Activated T-helper 1 cell treated with Interleukin-2 at 50 U/mL for 16 hours (primary cell): ENCODE results near the gene ERN1.

Experiments
- DNase-seq: peaks from one replicate; pipeline ENCODE4 v3.0.0-alpha.2; 2020; ENCODE audit warnings: low read depth

Gene ERN1

GRCh38 chr17:64110379-64111152 lies 19.4 kb downstream of the ERN1 start:
- DNase-seq = no peak

DNA sequence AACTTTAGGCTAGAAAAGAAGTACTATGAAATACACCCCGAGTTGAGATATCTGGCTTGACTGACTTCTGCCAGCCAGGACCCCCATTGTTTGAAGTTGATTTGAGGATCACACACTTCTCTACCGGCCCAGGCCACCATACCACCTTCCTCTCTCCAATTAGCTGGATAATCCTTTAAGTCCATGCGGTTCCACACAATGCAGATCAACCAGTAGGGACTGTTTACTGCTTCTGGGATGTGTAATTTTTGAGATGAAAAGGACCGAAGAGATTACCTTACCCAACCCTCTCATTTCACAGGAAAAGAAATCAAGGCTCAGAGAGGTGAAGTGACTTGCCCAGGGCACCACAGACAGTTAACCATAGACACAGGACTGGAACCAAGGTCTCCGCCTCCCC lies 20.5 kb downstream of the ERN1 start:
- no peak for DNase-seq

DNA sequence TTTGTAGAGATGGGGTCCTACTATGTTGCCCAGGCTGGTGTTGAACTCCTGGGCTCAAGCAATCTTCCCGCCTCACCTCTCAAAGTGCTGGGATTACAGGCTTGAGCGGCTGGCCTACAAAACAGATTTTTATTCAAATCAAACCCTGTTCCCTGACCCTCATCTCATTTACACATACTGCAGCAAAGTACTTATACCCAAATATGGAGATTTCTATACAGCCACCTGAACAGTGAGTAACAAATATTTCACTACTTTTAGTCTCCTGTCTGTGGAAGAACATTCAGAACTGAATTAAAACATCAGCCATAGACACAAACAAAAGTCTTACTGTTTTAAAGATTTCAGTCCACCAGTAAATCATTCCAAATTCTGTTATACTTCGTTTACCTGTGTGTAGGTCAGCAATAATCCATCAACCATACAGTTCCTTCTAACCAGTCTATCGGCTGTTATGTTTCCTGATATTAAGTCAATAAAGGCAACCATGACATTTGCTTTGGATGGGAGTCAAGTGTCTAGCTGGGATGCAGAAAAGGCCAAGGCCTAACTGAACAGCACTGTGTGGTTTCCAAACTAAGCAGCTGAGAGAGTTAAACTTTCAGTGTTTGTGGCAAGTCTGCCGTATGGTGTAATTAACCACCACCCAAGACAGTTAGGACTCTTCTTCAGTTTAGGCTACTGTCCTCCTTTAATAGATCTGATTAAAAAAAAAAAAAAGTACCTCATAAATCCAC lies 22.3 kb downstream of the ERN1 start:
- no peak for DNase-seq

DNA sequence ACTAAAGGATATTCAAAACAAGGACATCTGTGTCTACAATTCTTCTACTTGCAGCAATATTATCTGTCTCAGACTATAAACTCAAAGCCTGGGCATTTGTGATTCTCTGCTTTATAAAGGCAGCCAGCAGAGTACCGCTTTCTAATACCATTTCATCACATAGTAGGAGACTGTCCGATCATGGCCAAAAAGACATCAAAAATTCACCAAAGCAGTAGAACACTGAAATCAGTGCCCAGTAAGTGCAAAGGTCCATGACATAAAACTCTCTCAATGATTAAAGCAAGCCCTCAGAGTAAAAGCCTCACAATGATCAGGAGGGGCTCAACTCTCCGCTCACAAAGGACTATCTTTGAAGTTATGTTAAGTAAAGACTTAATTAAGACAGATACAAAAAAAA lies 23.0 kb downstream of the ERN1 start:
- no peak for DNase-seq

- DNase-seq = no peak
Observed at GRCh38 chr17:64103391-64104364, 26.3 kb downstream of the ERN1 start.

DNA sequence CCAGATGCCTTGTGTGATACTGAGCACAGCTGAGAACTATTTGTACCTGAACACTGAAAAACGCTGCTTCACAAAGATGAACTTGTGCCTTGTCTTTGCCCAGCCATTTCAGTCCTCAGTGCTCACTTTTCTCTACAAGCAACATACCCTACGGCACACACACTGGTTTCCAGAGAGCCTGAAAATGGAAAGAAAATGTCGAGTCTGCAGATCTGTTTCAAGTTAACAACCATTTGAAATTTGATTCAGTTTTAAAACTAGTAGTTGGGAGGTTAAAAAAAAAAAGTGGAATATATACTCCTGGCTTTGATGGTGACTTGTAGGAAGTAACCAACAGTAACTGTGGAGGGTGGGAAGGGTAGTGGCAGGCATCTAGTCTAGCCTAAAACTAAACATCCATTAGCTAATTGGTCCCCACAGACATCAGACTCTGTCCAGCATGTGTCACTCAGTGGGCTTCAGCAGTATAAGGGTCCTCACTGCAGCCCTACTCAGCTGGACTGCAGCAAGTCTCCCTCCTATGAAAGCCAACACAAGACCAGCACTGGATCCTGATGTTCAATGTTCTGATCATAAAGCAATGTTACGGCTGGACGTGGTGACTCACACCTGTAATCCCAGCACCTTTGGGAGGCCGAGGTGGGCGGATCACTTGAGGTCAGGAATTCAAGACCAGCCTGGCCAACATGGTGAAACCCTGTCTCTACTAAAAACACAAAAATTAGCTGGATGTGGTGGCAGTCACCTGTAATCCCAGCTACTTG lies 27.1 kb downstream of the ERN1 start:
- DNase-seq = no peak

DNA sequence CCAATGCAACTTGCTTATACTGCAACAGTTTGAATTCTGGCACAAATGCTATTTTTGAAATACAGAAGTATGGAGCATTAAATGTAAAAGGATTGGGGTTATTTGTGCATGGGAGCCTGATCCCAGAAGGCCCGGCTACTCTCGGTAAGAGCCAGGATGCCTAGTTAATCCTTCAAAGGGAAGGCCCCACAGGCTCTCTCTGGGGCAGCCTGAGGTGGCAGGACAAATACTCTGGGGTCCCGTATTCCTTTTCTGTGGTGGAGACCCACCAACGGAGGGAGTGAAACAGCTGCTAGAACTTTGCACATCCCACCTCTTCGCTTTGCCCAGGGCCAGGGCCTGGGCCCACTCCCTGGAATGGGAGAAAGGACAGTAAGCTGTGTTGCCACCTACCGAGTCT lies 30.4 kb downstream of the ERN1 start:
- DNase-seq = no peak

DNA sequence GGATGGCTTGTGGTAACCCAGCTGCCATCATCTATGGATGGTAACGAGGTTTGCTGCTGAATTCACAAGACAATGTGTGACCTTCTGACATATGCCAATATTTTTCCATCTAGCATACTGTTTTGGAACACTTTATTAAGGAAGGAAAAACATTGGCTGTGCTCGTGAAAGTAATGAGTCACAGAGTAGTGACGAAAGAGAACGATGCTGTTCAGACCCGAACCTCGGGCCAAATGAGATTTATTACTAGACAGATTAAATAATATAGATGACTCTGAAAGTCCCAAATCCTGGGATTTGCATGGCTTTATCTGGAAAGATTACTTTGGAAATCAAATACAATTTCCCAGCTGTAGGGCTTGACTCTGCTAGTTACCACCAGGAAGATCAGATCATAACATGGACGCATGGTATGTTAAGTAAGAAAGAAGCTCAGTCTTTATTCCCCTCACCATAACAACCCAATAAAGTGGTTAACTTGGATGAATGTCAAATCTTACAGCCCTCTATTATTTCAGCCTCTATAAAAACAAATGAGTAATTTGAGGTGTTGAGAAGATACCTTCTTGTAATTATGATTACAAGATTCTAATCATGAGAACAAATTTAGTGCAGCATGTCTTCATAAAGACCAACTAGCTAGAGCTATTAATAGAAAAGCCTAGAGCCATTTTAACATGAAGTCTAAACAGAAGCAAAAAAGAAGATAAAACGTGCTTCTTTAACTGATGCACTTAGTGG lies 32.6 kb downstream of the ERN1 start:
- no peak for DNase-seq

DNA sequence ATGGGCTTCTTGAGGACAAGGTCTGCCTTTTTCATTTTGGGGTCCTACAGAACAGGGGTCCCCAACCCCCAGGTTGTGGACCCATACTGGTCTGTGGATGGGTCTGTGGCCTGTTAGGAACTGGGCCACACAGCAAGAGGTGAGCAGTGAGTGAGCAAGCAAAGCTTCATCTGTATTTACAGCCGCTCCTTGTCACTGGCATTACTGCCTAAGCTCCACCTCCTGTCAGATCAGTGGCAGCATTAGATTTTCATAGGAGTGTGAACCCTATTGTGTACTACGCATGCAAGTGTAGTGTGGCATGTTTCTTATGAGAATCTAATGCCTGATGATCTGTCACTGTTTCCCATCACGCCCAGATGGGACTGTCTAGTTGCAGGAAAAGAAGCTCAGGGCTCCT lies 33.9 kb downstream of the ERN1 start:
- no peak for DNase-seq

DNA sequence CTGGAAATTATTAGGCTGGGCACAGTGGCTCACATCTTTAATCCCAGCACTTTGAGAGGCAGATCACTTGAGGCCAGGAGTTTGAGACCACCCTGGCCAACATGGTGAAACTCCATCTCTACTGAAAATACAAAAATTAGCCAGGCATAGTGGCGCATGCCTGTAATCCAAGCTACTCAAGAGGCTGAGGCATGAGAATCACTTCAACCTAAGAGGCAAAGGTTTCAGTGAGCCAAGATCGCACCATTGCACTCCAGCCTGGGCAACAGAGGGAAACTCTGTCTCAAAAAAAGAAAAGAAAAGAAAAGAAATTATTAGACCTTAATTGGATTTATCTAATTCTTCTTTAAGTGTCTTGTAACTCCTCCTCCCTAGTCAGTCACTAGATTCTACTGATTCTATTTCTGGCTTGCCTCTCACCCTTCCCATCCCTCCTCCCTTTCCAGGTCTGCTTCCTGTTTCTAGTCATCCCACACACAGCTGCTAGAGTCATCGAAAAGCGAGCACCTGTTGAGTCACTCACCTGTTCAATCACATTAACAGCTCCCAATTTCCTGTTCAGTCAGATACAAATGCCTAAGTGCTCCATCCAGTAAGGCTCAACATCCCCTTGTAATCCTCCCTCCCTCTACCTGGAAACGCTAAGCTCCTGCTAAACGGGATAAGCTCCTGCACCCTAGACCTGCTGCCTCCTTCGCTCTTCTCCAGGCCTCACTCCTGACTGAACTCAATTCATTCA lies 34.6 kb downstream of the ERN1 start:
- no peak for DNase-seq

GRCh38 chr17:64094412-64094811 lies 35.5 kb downstream of the ERN1 start:
- DNase-seq = no peak

- DNase-seq = no peak
Observed at GRCh38 chr17:64092952-64093451, 36.9 kb downstream of the ERN1 start.

- DNase-seq = no peak
Observed at GRCh38 chr17:64092113-64092512, 37.8 kb downstream of the ERN1 start.

GRCh38 chr17:64091571-64091970 lies 38.4 kb downstream of the ERN1 start:
- DNase-seq = no peak

DNA sequence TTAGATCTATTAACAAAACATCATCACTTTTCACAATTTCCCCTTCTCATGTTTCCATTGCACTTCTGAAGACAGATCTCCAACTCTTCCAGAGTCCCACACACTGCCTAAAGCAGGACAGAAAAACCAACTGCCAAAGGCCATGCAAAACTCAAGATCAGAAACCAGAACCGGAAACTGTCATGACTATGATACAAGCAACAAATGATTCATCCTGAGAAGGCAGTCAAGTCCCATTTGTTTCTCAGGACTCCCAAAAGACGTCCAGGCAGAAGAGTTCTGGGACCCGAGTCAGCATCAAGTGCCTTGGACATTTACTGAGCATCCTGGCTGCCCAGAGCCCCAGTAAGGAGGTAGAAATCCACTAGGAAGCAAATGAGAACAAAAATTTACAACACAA lies 38.8 kb downstream of the ERN1 start:
- DNase-seq = no peak

GRCh38 chr17:64090144-64090543 lies 39.8 kb downstream of the ERN1 start:
- DNase-seq = no peak

DNA sequence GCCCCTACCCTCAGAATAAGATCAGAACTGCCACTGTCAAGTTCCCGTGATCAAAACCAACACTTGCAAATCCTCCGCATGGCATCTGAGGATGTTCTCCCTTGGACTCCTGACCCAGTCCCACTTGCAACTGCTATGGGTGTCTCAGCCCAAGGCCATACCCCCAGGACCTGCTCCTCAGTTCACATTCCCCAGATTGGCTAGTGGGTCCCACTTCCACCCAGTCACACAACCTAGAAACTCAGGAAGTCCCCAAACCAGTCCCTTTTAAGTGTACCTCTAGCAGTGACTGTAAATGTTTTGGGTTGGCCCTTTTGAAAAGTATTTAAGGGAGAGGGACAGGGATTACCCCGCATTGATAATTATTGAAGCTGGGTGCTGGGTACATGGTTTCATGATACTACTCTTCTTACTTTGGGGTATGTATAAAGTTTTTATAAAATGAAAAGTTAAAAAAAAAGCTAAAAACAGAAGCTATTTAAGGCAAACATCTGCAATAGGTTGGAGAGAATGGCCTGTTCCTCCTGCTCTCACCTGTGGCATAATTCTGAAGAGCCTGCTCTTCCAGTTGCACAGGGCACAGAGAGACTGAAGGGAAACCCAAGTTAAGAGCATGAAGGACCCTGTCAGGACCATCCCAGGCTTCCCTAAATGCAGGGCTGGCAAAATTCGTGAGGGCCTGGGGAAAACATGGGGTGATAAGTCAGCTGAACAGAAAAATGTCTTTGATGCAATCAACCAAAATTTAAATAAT lies 42.5 kb downstream of the ERN1 start:
- DNase-seq = no peak

DNA sequence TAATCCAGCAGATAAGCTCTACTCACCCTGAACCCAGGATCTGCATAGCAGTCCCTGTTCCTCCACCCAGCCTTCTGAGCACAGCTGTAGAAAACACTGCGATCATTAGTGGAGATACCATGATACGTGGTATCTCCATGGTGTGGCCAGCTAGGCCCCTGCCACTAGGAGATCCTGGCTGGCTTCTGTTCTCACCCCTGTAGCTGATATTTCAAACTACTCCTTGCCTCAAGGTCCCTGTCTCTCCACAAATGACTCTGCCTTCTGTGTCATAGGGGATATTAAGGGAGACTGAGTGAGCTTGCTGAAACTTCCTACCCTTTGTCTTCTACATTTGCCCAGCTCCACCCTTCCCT lies 44.3 kb downstream of the ERN1 start:
- no peak for DNase-seq

DNA sequence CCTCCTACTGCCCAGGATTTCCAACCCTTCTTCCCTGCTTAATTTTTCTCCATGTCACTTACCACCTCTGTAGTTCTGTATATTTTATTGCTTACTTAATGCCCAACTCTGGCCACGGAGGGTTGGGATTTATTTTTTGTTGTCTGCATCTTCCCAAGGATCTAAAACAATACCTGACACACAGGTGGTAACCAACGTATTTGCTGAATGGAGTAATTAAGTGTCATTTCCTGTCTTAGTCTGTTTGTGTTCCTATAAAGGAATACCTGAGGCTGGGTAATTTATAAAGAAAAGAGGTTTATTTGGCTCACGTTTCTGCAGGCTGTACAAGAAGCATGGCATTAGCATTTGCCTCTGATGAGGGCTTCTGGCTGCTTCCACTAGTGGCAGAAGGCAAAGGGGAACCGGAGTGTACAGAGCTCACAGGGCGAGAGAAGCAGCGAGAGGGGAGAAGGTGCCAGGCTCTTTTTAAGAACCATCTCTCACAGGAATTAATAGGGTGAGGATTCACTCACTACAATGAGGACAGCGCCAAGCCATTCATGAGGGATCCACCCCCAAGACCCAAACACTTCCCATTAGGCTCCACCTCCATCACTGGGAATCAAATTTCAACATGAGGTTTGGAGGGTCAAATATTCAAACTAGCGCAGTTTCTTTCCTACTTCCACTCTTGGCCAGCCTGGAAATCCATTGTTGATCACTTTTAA lies 44.8 kb downstream of the ERN1 start:
- DNase-seq = no peak
